ENCODE results near the gene CFAP58. TPM values are rescaled to one million over a fixed set of nuclear protein-coding genes. Genes with fewer than 3 reads are reported as not detected.

The CFAP58 gene
- total and polyA plus RNA-seq, 4 donors, result 0.01 to 0.09 (median 0.08) TPM; not detected in 1

DNA sequence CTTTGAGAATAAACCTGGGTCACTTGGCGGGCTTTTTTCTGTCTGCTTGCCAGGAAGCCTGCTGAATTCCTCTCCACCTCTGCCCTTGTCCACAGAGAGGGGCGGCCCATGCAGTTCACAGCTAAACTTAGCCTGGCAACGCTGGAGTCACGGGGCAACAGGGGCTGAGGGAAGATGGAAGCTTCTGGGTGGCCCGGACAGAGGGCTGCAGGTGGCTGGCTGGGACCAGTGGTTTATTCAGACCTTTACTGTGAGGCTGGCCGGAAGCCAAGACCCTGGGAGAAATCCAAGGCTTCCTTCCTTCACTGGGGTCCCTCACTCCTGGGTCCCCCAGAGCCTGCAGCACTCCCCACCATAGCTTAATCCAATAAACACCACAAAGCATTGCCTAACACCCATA, 32.4 kb upstream of the CFAP58 start:
- TF ChIP-seq YY1 (IDR thresholded peaks at IDR 0.05) (no peak), JUND (IDR thresholded peaks at IDR 0.05) (no peak), SP1 (IDR thresholded peaks at IDR 0.05) (no peak), HNF4A (conservative IDR thresholded peaks at IDR 0.05) (no peak), TAF1 (conservative IDR thresholded peaks at IDR 0.05) (no peak), RAD21 (IDR thresholded peaks at IDR 0.05) (no peak), FOXA2 (IDR thresholded peaks at IDR 0.05) (no peak), EGR1 (IDR thresholded peaks at IDR 0.05; ENCODE audit: low read depth in 2 of 2) (no peak), NR2F2 (IDR thresholded peaks at IDR 0.05) (no peak), GABPA (IDR thresholded peaks at IDR 0.05 in 1 of 2, conservative IDR thresholded peaks at IDR 0.05 in 1 of 2) (no peak), HNF4G (IDR thresholded peaks at IDR 0.05) (no peak)
- TF ChIP-seq, protein P1, sequence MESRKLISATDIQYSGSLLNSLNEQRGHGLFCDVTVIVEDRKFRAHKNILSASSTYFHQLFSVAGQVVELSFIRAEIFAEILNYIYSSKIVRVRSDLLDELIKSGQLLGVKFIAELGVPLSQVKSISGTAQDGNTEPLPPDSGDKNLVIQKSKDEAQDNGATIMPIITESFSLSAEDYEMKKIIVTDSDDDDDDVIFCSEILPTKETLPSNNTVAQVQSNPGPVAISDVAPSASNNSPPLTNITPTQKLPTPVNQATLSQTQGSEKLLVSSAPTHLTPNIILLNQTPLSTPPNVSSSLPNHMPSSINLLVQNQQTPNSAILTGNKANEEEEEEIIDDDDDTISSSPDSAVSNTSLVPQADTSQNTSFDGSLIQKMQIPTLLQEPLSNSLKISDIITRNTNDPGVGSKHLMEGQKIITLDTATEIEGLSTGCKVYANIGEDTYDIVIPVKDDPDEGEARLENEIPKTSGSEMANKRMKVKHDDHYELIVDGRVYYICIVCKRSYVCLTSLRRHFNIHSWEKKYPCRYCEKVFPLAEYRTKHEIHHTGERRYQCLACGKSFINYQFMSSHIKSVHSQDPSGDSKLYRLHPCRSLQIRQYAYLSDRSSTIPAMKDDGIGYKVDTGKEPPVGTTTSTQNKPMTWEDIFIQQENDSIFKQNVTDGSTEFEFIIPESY (IDR thresholded peaks at IDR 0.05), result no peak
- TF ChIP-seq, protein P2, sequence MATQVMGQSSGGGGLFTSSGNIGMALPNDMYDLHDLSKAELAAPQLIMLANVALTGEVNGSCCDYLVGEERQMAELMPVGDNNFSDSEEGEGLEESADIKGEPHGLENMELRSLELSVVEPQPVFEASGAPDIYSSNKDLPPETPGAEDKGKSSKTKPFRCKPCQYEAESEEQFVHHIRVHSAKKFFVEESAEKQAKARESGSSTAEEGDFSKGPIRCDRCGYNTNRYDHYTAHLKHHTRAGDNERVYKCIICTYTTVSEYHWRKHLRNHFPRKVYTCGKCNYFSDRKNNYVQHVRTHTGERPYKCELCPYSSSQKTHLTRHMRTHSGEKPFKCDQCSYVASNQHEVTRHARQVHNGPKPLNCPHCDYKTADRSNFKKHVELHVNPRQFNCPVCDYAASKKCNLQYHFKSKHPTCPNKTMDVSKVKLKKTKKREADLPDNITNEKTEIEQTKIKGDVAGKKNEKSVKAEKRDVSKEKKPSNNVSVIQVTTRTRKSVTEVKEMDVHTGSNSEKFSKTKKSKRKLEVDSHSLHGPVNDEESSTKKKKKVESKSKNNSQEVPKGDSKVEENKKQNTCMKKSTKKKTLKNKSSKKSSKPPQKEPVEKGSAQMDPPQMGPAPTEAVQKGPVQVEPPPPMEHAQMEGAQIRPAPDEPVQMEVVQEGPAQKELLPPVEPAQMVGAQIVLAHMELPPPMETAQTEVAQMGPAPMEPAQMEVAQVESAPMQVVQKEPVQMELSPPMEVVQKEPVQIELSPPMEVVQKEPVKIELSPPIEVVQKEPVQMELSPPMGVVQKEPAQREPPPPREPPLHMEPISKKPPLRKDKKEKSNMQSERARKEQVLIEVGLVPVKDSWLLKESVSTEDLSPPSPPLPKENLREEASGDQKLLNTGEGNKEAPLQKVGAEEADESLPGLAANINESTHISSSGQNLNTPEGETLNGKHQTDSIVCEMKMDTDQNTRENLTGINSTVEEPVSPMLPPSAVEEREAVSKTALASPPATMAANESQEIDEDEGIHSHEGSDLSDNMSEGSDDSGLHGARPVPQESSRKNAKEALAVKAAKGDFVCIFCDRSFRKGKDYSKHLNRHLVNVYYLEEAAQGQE (IDR thresholded peaks at IDR 0.05), result no peak
- TF ChIP-seq, protein P3, sequence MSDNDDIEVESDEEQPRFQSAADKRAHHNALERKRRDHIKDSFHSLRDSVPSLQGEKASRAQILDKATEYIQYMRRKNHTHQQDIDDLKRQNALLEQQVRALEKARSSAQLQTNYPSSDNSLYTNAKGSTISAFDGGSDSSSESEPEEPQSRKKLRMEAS (IDR thresholded peaks at IDR 0.05), result no peak
- TF ChIP-seq, protein P4, sequence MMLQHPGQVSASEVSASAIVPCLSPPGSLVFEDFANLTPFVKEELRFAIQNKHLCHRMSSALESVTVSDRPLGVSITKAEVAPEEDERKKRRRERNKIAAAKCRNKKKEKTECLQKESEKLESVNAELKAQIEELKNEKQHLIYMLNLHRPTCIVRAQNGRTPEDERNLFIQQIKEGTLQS (IDR thresholded peaks at IDR 0.05), result no peak
- H3K36me3 ChIP-seq (ENCODE audit: control insufficient read depth in 4 of 4, insufficient read depth in 3 of 4, low read depth in 1 of 4, low read length in 3 of 4), result no peaks in the 10 kb centered on the region
- H3K4me3 ChIP-seq (ENCODE audit: low read depth in 1 of 3, low read length in 3 of 3), result no peak overlapping the region
- H3K9me3 ChIP-seq (ENCODE audit: control insufficient read depth in 4 of 4, low read length in 3 of 4), result no peaks in the 10 kb centered on the region
- H3K4me1 ChIP-seq (ENCODE audit: control insufficient read depth in 4 of 4, insufficient read depth in 4 of 4, low read length in 3 of 4), result peaks cover 2 to 18% (median 6%) of the 10 kb centered on the region in 4 donors
- no peak overlapping the region for H3K27ac ChIP-seq (ENCODE audit: low read depth in 1 of 2, low read length in 2 of 2)
- H3K9ac ChIP-seq (ENCODE audit: low read depth in 1 of 2, low read length in 2 of 2), result no peak overlapping the region
- H3K27me3 ChIP-seq (ENCODE audit: control insufficient read depth in 4 of 4, insufficient read depth in 4 of 4, low read length in 3 of 4), result no peaks in the 10 kb centered on the region
- no peak for DNase-seq (ENCODE audit: low spot score)
- 76% methylated on average over 6 of the region's 6 CpGs for whole genome bisulfite sequencing

DNA sequence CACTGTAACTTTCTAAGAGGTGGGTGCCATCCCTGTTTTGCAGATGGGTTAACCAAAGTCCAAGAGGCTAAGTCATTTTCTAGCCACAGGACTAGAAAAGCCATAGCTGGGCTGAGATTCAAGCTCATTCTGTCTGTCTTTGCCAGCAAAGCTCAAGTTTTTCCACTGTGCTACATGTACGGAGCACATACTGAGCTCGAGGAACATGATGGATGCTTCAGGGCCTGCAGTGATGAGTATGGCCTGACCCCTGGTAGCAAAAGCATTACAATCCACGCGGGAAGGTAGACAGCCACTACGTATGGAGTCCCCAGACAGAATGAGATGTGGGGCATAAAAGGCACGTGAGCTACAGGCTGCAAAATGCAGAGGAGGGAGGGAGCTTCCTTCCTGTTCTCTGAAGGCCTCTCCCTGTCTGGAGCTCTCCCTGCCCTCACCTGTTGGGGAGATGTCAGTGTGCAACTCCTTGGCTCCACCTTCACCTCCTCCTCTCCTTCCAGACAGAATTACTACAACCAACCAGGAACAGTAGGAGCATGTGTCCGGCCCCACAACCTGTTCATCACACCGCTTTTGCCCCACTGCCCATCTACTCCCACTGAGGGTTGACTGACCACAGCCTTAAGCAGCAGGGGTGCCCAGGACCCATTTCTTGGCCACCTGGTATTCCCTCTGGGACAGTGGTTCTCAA, 31.8 kb upstream of the CFAP58 start:
- Histone ChIP-seq H3K27ac (ENCODE audit: low read depth in 1 of 2, low read length in 2 of 2) (peak overlapping the region; percentile 4 to 28), H3K9ac (ENCODE audit: low read depth in 1 of 2, low read length in 2 of 2) (no peak overlapping the region), H3K4me1 (ENCODE audit: control insufficient read depth in 4 of 4, insufficient read depth in 4 of 4, low read length in 3 of 4) (peaks cover 2 to 21% (median 7%) of the 10 kb centered on the region in 4 donors), H3K36me3 (ENCODE audit: control insufficient read depth in 4 of 4, insufficient read depth in 3 of 4, low read depth in 1 of 4, low read length in 3 of 4) (no peaks in the 10 kb centered on the region), H3K27me3 (ENCODE audit: control insufficient read depth in 4 of 4, insufficient read depth in 4 of 4, low read length in 3 of 4) (no peaks in the 10 kb centered on the region), H3K4me3 (ENCODE audit: low read depth in 1 of 3, low read length in 3 of 3) (no peak overlapping the region), H3K9me3 (ENCODE audit: control insufficient read depth in 4 of 4, low read length in 3 of 4) (no peaks in the 10 kb centered on the region)
- TF ChIP-seq JUND (IDR thresholded peaks at IDR 0.05) (no peak), YY1 (IDR thresholded peaks at IDR 0.05) (no peak), HNF4G (IDR thresholded peaks at IDR 0.05) (no peak), FOXA2 (IDR thresholded peaks at IDR 0.05) (no peak), SP1 (IDR thresholded peaks at IDR 0.05) (no peak), HNF4A (conservative IDR thresholded peaks at IDR 0.05) (no peak), RAD21 (IDR thresholded peaks at IDR 0.05) (no peak), EGR1 (IDR thresholded peaks at IDR 0.05; ENCODE audit: low read depth in 2 of 2) (no peak)
- TF ChIP-seq, protein P4 (IDR thresholded peaks at IDR 0.05), result no peak
- TF ChIP-seq, protein P5, sequence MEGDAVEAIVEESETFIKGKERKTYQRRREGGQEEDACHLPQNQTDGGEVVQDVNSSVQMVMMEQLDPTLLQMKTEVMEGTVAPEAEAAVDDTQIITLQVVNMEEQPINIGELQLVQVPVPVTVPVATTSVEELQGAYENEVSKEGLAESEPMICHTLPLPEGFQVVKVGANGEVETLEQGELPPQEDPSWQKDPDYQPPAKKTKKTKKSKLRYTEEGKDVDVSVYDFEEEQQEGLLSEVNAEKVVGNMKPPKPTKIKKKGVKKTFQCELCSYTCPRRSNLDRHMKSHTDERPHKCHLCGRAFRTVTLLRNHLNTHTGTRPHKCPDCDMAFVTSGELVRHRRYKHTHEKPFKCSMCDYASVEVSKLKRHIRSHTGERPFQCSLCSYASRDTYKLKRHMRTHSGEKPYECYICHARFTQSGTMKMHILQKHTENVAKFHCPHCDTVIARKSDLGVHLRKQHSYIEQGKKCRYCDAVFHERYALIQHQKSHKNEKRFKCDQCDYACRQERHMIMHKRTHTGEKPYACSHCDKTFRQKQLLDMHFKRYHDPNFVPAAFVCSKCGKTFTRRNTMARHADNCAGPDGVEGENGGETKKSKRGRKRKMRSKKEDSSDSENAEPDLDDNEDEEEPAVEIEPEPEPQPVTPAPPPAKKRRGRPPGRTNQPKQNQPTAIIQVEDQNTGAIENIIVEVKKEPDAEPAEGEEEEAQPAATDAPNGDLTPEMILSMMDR (IDR thresholded peaks at IDR 0.05; ENCODE audit: low read depth, low read length, missing input control), result no peak
- TF ChIP-seq, protein P3 (IDR thresholded peaks at IDR 0.05), result no peak
- no peak for DNase-seq (ENCODE audit: low spot score)
- WGBS, result 82% methylated on average over 8 of the region's 8 CpGs

All from liver (tissue), 9 donors.